Gastroesophageal sphincter (tissue), 4 donors: ENCODE measurements around the gene ADCY9. TPM values are rescaled to one million over a fixed set of nuclear protein-coding genes. Genes with fewer than 3 reads are reported as not detected.

ENCODE experiments used
- ATAC-seq: fragments of 150-250 bp; one replicate; pipeline ENCODE4 v1.9.1; 2016; ENCODE audit warnings: mild to moderate bottlenecking, moderate library complexity
- H3K27ac ChIP-seq, 4 donors: fragments of 200-600 bp; sonication (generic) in 3 of 4; 1 replicate in 3 of 4; 2 replicates in 1 of 4; pipeline ENCODE4 v1.5.1; 2016 to 2019
- H3K27me3 ChIP-seq: fragments of 200-600 bp; sonication (generic); one replicate; pipeline ENCODE4 v1.5.1; 2019
- H3K36me3 ChIP-seq, 2 donors: fragments of 200-600 bp; sonication (generic); one replicate each; pipeline ENCODE4 v1.5.1; 2019; ENCODE audit warnings: control low read depth in 1 of 2
- H3K4me1 ChIP-seq, 3 donors: fragments of 200-600 bp; sonication (generic); 1 replicate in 2 of 3; 2 replicates in 1 of 3; pipeline ENCODE4 v1.5.1; 2016 to 2019; ENCODE audit warnings: control low read depth in 2 of 3
- H3K4me3 ChIP-seq, 2 donors: fragments of 200-600 bp; sonication (generic); one replicate each; pipeline ENCODE4 v1.5.1; 2019; ENCODE audit warnings: mild to moderate bottlenecking in 1 of 2, moderate library complexity in 1 of 2
- H3K9me3 ChIP-seq, 3 donors: fragments of 200-600 bp; sonication (generic); one replicate each; pipeline ENCODE4 v1.5.1; 2017 to 2019; ENCODE audit warnings: control low read depth in 2 of 3
- EP300 ChIP-seq: sonication (generic); formaldehyde crosslinking; IDR thresholded peaks from one replicate; pipeline ENCODE4 v1.6.1; 2017; ENCODE audit warnings: antibody characterized with exemption, mild to moderate bottlenecking
- POLR2A ChIP-seq, 2 donors: fragments of 450-650 bp; IDR thresholded peaks; one replicate each; pipeline ENCODE4 v1.6.1; 2017; ENCODE audit warnings: antibody characterized with exemption in 2 of 2, mild to moderate bottlenecking in 2 of 2, moderate library complexity in 1 of 2
- POLR2AphosphoS5 ChIP-seq: sonication (generic); formaldehyde crosslinking; IDR thresholded peaks from one replicate; pipeline ENCODE4 v1.6.1; 2017; ENCODE audit warnings: antibody characterized with exemption
- WGBS, 2 donors: methylation state at CpG; one replicate each; pipeline ENCODE4 v1.1.5; 2018; ENCODE audit warnings: low coverage in 1 of 2; 5-methylcytosine and 5-hydroxymethylcytosine counted together
- small RNA-seq, 4 donors: library from RNA; depleted of rRNA; stranded (forward); fragments of <200 nt; gene quantifications; one replicate each; pipeline ENCODE3, GENCODE V24; 2016
- total RNA-seq, 4 donors: library from RNA; depleted of rRNA; stranded (reverse); fragments of >200 nt; gene quantifications; one replicate each; pipeline ENCODE4 v1.1.0, GENCODE V29; 2016
- TF ChIP-seq, protein P1 (sequence below), 4 experiments: fragments of 200-600 bp in 2 of 4; fragments of 450-650 bp in 2 of 4; sonication (generic) in 1 of 4; IDR thresholded peaks; one replicate each; pipeline ENCODE4 v1.5.1; 2017 to 2019; ENCODE audit warnings: antibody characterized with exemption in 4 of 4, mild to moderate bottlenecking in 2 of 4, moderate library complexity in 2 of 4

The ADCY9 gene
- total RNA-seq, 4 donors from 2014 or later = 33.0 to 83.5 (median 43.4) TPM

DNA sequence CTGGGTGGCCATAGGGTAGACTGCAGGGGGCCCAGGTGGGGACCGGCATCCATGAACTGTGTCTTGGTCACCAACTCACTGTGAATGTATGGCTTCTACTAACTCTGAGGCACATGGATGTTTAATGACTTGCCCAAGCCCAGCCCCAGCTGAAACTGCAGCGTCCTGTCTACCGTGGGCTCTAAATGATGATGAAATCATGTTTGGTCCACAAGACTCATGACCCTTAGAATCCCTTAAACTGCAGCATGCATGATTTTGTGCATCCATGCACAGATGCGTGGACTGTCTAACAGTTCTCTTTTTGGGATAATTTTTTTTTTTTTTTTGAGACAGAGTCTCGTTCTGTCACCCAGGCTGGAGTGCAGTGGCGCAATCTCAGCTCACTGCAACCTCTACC, 203.3 kb downstream of the ADCY9 start:
- Histone ChIP-seq H3K36me3 (no peaks in the 10 kb centered on the region), H3K4me1 (no peaks in the 10 kb centered on the region), H3K27me3 (no peaks in the 10 kb centered on the region), H3K9me3 (peaks cover 0 to 9% (median 0%) of the 10 kb centered on the region in 3 donors), H3K27ac (no peak overlapping the region), H3K4me3 (no peak overlapping the region)
- no peak for ATAC-seq
- TF ChIP-seq EP300 = no peak
- no peak for TF ChIP-seq POLR2AphosphoS5
- no peak for TF ChIP-seq POLR2A (IDR thresholded peaks at IDR 0.05)
- TF ChIP-seq, protein P1, sequence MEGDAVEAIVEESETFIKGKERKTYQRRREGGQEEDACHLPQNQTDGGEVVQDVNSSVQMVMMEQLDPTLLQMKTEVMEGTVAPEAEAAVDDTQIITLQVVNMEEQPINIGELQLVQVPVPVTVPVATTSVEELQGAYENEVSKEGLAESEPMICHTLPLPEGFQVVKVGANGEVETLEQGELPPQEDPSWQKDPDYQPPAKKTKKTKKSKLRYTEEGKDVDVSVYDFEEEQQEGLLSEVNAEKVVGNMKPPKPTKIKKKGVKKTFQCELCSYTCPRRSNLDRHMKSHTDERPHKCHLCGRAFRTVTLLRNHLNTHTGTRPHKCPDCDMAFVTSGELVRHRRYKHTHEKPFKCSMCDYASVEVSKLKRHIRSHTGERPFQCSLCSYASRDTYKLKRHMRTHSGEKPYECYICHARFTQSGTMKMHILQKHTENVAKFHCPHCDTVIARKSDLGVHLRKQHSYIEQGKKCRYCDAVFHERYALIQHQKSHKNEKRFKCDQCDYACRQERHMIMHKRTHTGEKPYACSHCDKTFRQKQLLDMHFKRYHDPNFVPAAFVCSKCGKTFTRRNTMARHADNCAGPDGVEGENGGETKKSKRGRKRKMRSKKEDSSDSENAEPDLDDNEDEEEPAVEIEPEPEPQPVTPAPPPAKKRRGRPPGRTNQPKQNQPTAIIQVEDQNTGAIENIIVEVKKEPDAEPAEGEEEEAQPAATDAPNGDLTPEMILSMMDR (IDR thresholded peaks at IDR 0.05) = no peak
- 73 to 77% methylated on average over 5 of the region's 6 CpGs for WGBS, 2 donors

Small RNA genes within 50 kb of the gene (small RNA-seq; reads per million reads assigned to genes)
- 0 reads per million in 4 donors for gene AC009171.1

Other genes starting within 250 kb of the ADCY9 start
- gene CREBBP, start 235.7 kb downstream of the ADCY9 start, total RNA-seq = 100 to 1,000 TPM in 1 of 4 donors, 10 to 100 TPM in 3; 45.9 to 115 (median 61.7) TPM
- 1 to 10 TPM; 1.2 to 3.4 (median 2.4) TPM for gene SRL, start 125.6 kb upstream of the ADCY9 start, total RNA-seq
- gene TFAP4, start 156.6 kb upstream of the ADCY9 start, total RNA-seq = 1 to 10 TPM; 3.3 to 5.9 (median 4.7) TPM
- 10 to 100 TPM in 1 of 4 donors, 1 to 10 TPM in 3; 5.7 to 26.9 (median 7.9) TPM for gene GLIS2, start 199.6 kb upstream of the ADCY9 start, total RNA-seq
- 10 to 100 TPM; 26.0 to 37.3 (median 34.7) TPM for gene PAM16, start 234.9 kb upstream of the ADCY9 start, total RNA-seq